Upper lobe of left lung (tissue), 6 donors: ENCODE data around the gene HNRNPA1. TPM values are rescaled to one million over a fixed set of nuclear protein-coding genes. Genes with fewer than 3 reads are reported as not detected.

Source experiments
- ATAC-seq, 2 donors: fragments of 200-7000 bp; cut with Tn5 transposase; one replicate each; pipeline ENCODE4 v1.9.1; 2022; ENCODE audit warnings: mild to moderate bottlenecking in 2 of 2, moderate library complexity in 2 of 2; ENCODE audit not compliant: low FRiP score in 2 of 2
- DNase-seq, 2 donors: peaks; one replicate each; pipeline ENCODE4 v3.0.0-alpha.2; 2019 to 2020
- H3K27ac ChIP-seq, 4 donors: fragments of 200-600 bp; sonication (generic); one replicate each; pipeline ENCODE4 v1.5.1; 2016 to 2019
- H3K27me3 ChIP-seq, 4 donors: fragments of 200-600 bp; sonication (generic); one replicate each; pipeline ENCODE4 v1.5.1; 2017 to 2019
- H3K36me3 ChIP-seq, 4 donors: fragments of 200-600 bp; sonication (generic); one replicate each; pipeline ENCODE4 v1.5.1; 2016 to 2019
- H3K4me1 ChIP-seq, 4 donors: fragments of 200-600 bp; sonication (generic); one replicate each; pipeline ENCODE4 v1.5.1; 2018 to 2019
- H3K4me3 ChIP-seq, 4 donors: fragments of 200-600 bp; sonication (generic); one replicate each; pipeline ENCODE4 v1.5.1; 2017 to 2019; ENCODE audit warnings: mild to moderate bottlenecking in 2 of 4, moderate library complexity in 1 of 4
- H3K9me3 ChIP-seq, 4 donors: fragments of 200-600 bp; sonication (generic); one replicate each; pipeline ENCODE4 v1.5.1; 2018 to 2019
- CTCF ChIP-seq, 6 experiments: fragments of 450-650 bp in 4 of 6; fragments of 200-600 bp in 2 of 6; sonication (generic) in 2 of 6; IDR thresholded peaks; one replicate each; pipeline ENCODE4 v1.5.1; 2016 to 2019; ENCODE audit warnings: antibody characterized with exemption in 6 of 6
- EP300 ChIP-seq, 4 donors: sonication (generic); formaldehyde crosslinking; IDR thresholded peaks; one replicate each; pipeline ENCODE4 v1.5.1; 2017; ENCODE audit warnings: antibody characterized with exemption in 4 of 4, control low read depth in 2 of 4
- POLR2A ChIP-seq, 4 donors: fragments of 450-650 bp; IDR thresholded peaks; one replicate each; pipeline ENCODE4 v1.5.1; 2016 to 2017; ENCODE audit warnings: antibody characterized with exemption in 4 of 4, mild to moderate bottlenecking in 2 of 4
- POLR2AphosphoS5 ChIP-seq, 2 donors: sonication (generic); formaldehyde crosslinking; IDR thresholded peaks; one replicate each; pipeline ENCODE4 v1.5.1; 2017; ENCODE audit warnings: antibody characterized with exemption in 2 of 2
- WGBS, 2 donors: methylation state at CpG; one replicate each; pipeline ENCODE4 v1.1.5; 2017 to 2018; 5-methylcytosine and 5-hydroxymethylcytosine counted together
- total RNA-seq, 6 donors: library from RNA; depleted of rRNA in 4 of 6; stranded (reverse); fragments of >200 nt in 4 of 6; gene quantifications; one replicate each; pipeline versions ENCODE4 v1.1.0 to v1.2.1, GENCODE V29; 2016 to 2021
- donor health status: DM: no; HTN: no; CAD: no; lungs with moderate emphysema.
- donor health status: DM: no; HTN: yes; CAD: no; lungs with severe emphysema.

Gene HNRNPA1
- total RNA-seq, 6 donors from 2014 or later, result 255 to 870 (median 475) TPM

- peaks cover 0 to 19% (median 5%) of the 10 kb centered on the region in 4 donors for H3K4me1 ChIP-seq
Measured at GRCh38 chr12:54292083-54292930, 11.8 kb downstream of the HNRNPA1 start.

GRCh38 chr12:54292931-54293241, 12.4 kb downstream of the HNRNPA1 start:
- Histone ChIP-seq H3K27ac (no peak overlapping the region), H3K36me3 (peaks cover 0 to 25% (median 11%) of the 10 kb centered on the region in 4 donors), H3K4me3 (no peak overlapping the region), H3K9me3 (no peaks in the 10 kb centered on the region), H3K4me1 (peaks cover 0 to 19% (median 5%) of the 10 kb centered on the region in 4 donors), H3K27me3 (no peaks in the 10 kb centered on the region)
- WGBS, 2 donors, result 90% methylated on average over 7 of the region's 7 CpGs; no CpG with 5 or more reads in 1 of the 2 donors
- ATAC-seq (no peak), DNase-seq (no peak)
- TF ChIP-seq POLR2AphosphoS5 (IDR thresholded peaks at IDR 0.05) (no peak), EP300 (IDR thresholded peaks at IDR 0.05) (no peak), POLR2A (IDR thresholded peaks at IDR 0.05) (no peak), CTCF (IDR thresholded peaks at IDR 0.05) (no peak)

More at GRCh38 chr12:54292083-54292930, 11.8 kb downstream of the HNRNPA1 start:
- TF ChIP-seq POLR2AphosphoS5 (IDR thresholded peaks at IDR 0.05), result no peak
- TF ChIP-seq CTCF (IDR thresholded peaks at IDR 0.05), result no peak
- TF ChIP-seq EP300 (IDR thresholded peaks at IDR 0.05), result no peak
- no peak for TF ChIP-seq POLR2A (IDR thresholded peaks at IDR 0.05)
- DNase-seq (peak in 1 of 2 donors; percentile 59), ATAC-seq (no peak)
- Histone ChIP-seq H3K36me3 (peaks cover 5 to 31% (median 17%) of the 10 kb centered on the region in 4 donors), H3K27ac (no peak overlapping the region), H3K9me3 (no peaks in the 10 kb centered on the region), H3K27me3 (no peaks in the 10 kb centered on the region), H3K4me3 (no peak overlapping the region)
- 88 to 90% methylated on average over 28 to 30 of the region's 30 CpGs for WGBS, 2 donors

- Histone ChIP-seq H3K36me3 (peaks cover 0 to 11% (median 3%) of the 10 kb centered on the region in 4 donors), H3K27me3 (no peaks in the 10 kb centered on the region), H3K9me3 (no peaks in the 10 kb centered on the region), H3K4me3 (peak overlapping the region in 1 of 4 donors; percentile 0), H3K4me1 (peaks cover 0 to 10% (median 0%) of the 10 kb centered on the region in 4 donors), H3K27ac (peak overlapping the region in 2 of 4 donors; percentile 51 to 86)
- DNase-seq (peak in 1 of 2 donors; percentile 75), ATAC-seq (peak; percentile 82 to 83)
- TF ChIP-seq CTCF (IDR thresholded peaks at IDR 0.05) (peak; percentile 66 to 83 (median 82)), EP300 (IDR thresholded peaks at IDR 0.05) (no peak)
- WGBS, 2 donors, result 52% methylated on average over 9 of the region's 9 CpGs
Measured at GRCh38 chr12:54294152-54294952, 13.8 kb downstream of the HNRNPA1 start.

- Histone ChIP-seq H3K4me1 (peaks cover 0 to 10% (median 0%) of the 10 kb centered on the region in 4 donors), H3K9me3 (no peaks in the 10 kb centered on the region), H3K4me3 (peak overlapping the region in 1 of 4 donors; percentile 0), H3K36me3 (peaks cover 0 to 6% (median 3%) of the 10 kb centered on the region in 4 donors), H3K27me3 (no peaks in the 10 kb centered on the region), H3K27ac (peak overlapping the region in 2 of 4 donors; percentile 51 to 86)
- WGBS, 2 donors, result 77 to 85% methylated on average over 9 of the region's 9 CpGs
- TF ChIP-seq EP300 (IDR thresholded peaks at IDR 0.05) (no peak), CTCF (IDR thresholded peaks at IDR 0.05) (no peak), POLR2AphosphoS5 (IDR thresholded peaks at IDR 0.05) (no peak), POLR2A (IDR thresholded peaks at IDR 0.05) (no peak)
- DNase-seq, result no peak
- ATAC-seq, result no peak
Measured at GRCh38 chr12:54294953-54295566, 14.5 kb downstream of the HNRNPA1 start.
